HG03135 (cell line): ENCODE measurements around the gene CCDC157.
"Not testable (repeated sequence)": the region's sequence is repeated elsewhere in the genome, so short reads cannot be mapped to it uniquely, and the experiment has no call there.

Source experiments
- ATAC-seq: cut with Tn5 transposase; IDR thresholded peaks from one replicate; pipeline ENCODE4 v1.9.1; 2021; ENCODE audit warnings: mild to moderate bottlenecking, moderate library complexity; ENCODE audit not compliant: unreplicated experiment

CCDC157 gene

GRCh38 chr22:30325724-30326254 is 31.0 kb upstream of the CCDC157 start:
- ATAC-seq = no peak

- ATAC-seq = peak; percentile 21
Observed at GRCh38 chr22:30326255-30326705, 30.5 kb upstream of the CCDC157 start.

GRCh38 chr22:30326706-30327362 is 30.0 kb upstream of the CCDC157 start, which contains the start of gene TBC1D10A:
Gene TBC1D10A (minus strand): TSS chr22:30326941. CDS start chr22:30326881, 60 bp downstream.
- peak; percentile 83 for ATAC-seq

- no peak for ATAC-seq
Observed at GRCh38 chr22:30327864-30328345, 28.9 kb upstream of the CCDC157 start.

GRCh38 chr22:30328466-30329049 is 28.2 kb upstream of the CCDC157 start:
- ATAC-seq = no peak

GRCh38 chr22:30332551-30332950 is 24.3 kb upstream of the CCDC157 start:
- no peak for ATAC-seq

GRCh38 chr22:30332994-30333706 is 23.7 kb upstream of the CCDC157 start:
- no peak for ATAC-seq

GRCh38 chr22:30333707-30334087 is 23.1 kb upstream of the CCDC157 start:
- ATAC-seq = no peak

- ATAC-seq = no peak
Observed at GRCh38 chr22:30334646-30335045, 22.2 kb upstream of the CCDC157 start.

- no peak for ATAC-seq
Observed at GRCh38 chr22:30335236-30335635, 21.6 kb upstream of the CCDC157 start.

GRCh38 chr22:30336752-30337460 is 19.9 kb upstream of the CCDC157 start:
- ATAC-seq = no peak

GRCh38 chr22:30337461-30337778 is 19.4 kb upstream of the CCDC157 start:
- ATAC-seq = no peak

GRCh38 chr22:30338341-30338740 is 18.5 kb upstream of the CCDC157 start:
- ATAC-seq = not testable (repeated sequence)

GRCh38 chr22:30338802-30339201 is 18.0 kb upstream of the CCDC157 start:
- no peak for ATAC-seq

- no peak for ATAC-seq
Observed at GRCh38 chr22:30340911-30341685, 15.7 kb upstream of the CCDC157 start.

- ATAC-seq = no peak
Observed at GRCh38 chr22:30344447-30345200, 12.2 kb upstream of the CCDC157 start.

GRCh38 chr22:30347255-30347892 is 9.4 kb upstream of the CCDC157 start:
- no peak for ATAC-seq

- no peak for ATAC-seq
Observed at GRCh38 chr22:30348404-30348803, 8.4 kb upstream of the CCDC157 start.

GRCh38 chr22:30348809-30349208 is 8.0 kb upstream of the CCDC157 start:
- no peak for ATAC-seq
